ENCODE results near the gene ZNF101.

The ZNF101 gene

GRCh38 chr19:19668230-19669012 lies at the start of gene ZNF101:
ZNF101 (plus strand) TSS chr19:19668839; CDS start chr19:19668964, 125 bp downstream.
- peak within 1 kb of the TSS; percentile 87 for H3K4me3 Mint-ChIP-seq
- H3K4me1 Mint-ChIP-seq (ENCODE audit: low read depth) = peaks cover 38% of the 10 kb centered on the region
- H3K27ac Mint-ChIP-seq = peak within 1 kb of the TSS; percentile 97

GRCh38 chr19:19619181-19619848 lies 49.3 kb upstream of the ZNF101 start:
- Mint-ChIP-seq H3K27me3 (no peaks in the 10 kb centered on the region), H3K27ac (peak overlapping the region; percentile 89), H3K36me3 (ENCODE audit: low read depth) (peaks cover 4% of the 10 kb centered on the region), H3K9me3 (no peaks in the 10 kb centered on the region), H3K4me1 (ENCODE audit: low read depth) (peaks cover 39% of the 10 kb centered on the region), H3K4me3 (peak overlapping the region; percentile 86)

More at GRCh38 chr19:19668230-19669012, at the start of gene ZNF101:
- Mint-ChIP-seq H3K36me3 (ENCODE audit: low read depth) (peaks cover 38% of the 10 kb centered on the region), H3K9me3 (peaks cover 3% of the 10 kb centered on the region), H3K27me3 (no peaks in the 10 kb centered on the region)

- Mint-ChIP-seq H3K27me3 (no peaks in the 10 kb centered on the region), H3K27ac (no peak overlapping the region), H3K36me3 (ENCODE audit: low read depth) (peaks cover 4% of the 10 kb centered on the region), H3K4me1 (ENCODE audit: low read depth) (peaks cover 34% of the 10 kb centered on the region), H3K4me3 (no peak overlapping the region), H3K9me3 (no peaks in the 10 kb centered on the region)
Observed at GRCh38 chr19:19619849-19620210, 48.8 kb upstream of the ZNF101 start.

GRCh38 chr19:19623383-19623782 lies 45.3 kb upstream of the ZNF101 start:
- H3K9me3 Mint-ChIP-seq = no peaks in the 10 kb centered on the region
- H3K4me3 Mint-ChIP-seq = no peak overlapping the region
- H3K4me1 Mint-ChIP-seq (ENCODE audit: low read depth) = peaks cover 30% of the 10 kb centered on the region
- H3K27ac Mint-ChIP-seq = no peak overlapping the region
- H3K36me3 Mint-ChIP-seq (ENCODE audit: low read depth) = peaks cover 4% of the 10 kb centered on the region
- no peaks in the 10 kb centered on the region for H3K27me3 Mint-ChIP-seq

GRCh38 chr19:19624032-19624570 lies 44.5 kb upstream of the ZNF101 start:
- Mint-ChIP-seq H3K9me3 (no peaks in the 10 kb centered on the region), H3K4me3 (no peak overlapping the region), H3K36me3 (ENCODE audit: low read depth) (peaks cover 4% of the 10 kb centered on the region), H3K4me1 (ENCODE audit: low read depth) (peaks cover 31% of the 10 kb centered on the region), H3K27me3 (no peaks in the 10 kb centered on the region), H3K27ac (no peak overlapping the region)

GRCh38 chr19:19626516-19627472 lies 41.8 kb upstream of the ZNF101 start:
- Mint-ChIP-seq H3K9me3 (no peaks in the 10 kb centered on the region), H3K36me3 (ENCODE audit: low read depth) (peaks cover 4% of the 10 kb centered on the region), H3K27me3 (no peaks in the 10 kb centered on the region), H3K4me1 (ENCODE audit: low read depth) (peaks cover 27% of the 10 kb centered on the region), H3K4me3 (peak overlapping the region; percentile 87), H3K27ac (peak overlapping the region; percentile 90)

GRCh38 chr19:19627621-19628500 lies 40.8 kb upstream of the ZNF101 start, which contains the start of gene LPAR2:
LPAR2 (minus strand) TSS chr19:19628220; CDS start chr19:19627275, 945 bp downstream.
- peaks cover 9% of the 10 kb centered on the region for H3K36me3 Mint-ChIP-seq (ENCODE audit: low read depth)

GRCh38 chr19:19628501-19629134 lies 40.0 kb upstream of the ZNF101 start:
- Mint-ChIP-seq H3K9me3 (no peaks in the 10 kb centered on the region), H3K36me3 (ENCODE audit: low read depth) (peaks cover 17% of the 10 kb centered on the region), H3K27me3 (no peaks in the 10 kb centered on the region), H3K27ac (peak overlapping the region; percentile 70), H3K4me1 (ENCODE audit: low read depth) (peaks cover 27% of the 10 kb centered on the region), H3K4me3 (peak overlapping the region; percentile 63)

More at GRCh38 chr19:19627621-19628500, 40.8 kb upstream of the ZNF101 start, which contains the start of gene LPAR2:
- Mint-ChIP-seq H3K4me3 (peak within 1 kb of the TSS; percentile 87), H3K4me1 (ENCODE audit: low read depth) (peaks cover 27% of the 10 kb centered on the region), H3K27me3 (no peaks in the 10 kb centered on the region), H3K9me3 (no peaks in the 10 kb centered on the region), H3K27ac (peak within 1 kb of the TSS; percentile 90)

GRCh38 chr19:19630062-19630414 lies 38.6 kb upstream of the ZNF101 start:
- no peaks in the 10 kb centered on the region for H3K9me3 Mint-ChIP-seq
- no peaks in the 10 kb centered on the region for H3K27me3 Mint-ChIP-seq
- no peak overlapping the region for H3K4me3 Mint-ChIP-seq
- H3K27ac Mint-ChIP-seq = no peak overlapping the region
- peaks cover 27% of the 10 kb centered on the region for H3K4me1 Mint-ChIP-seq (ENCODE audit: low read depth)
- H3K36me3 Mint-ChIP-seq (ENCODE audit: low read depth) = peaks cover 28% of the 10 kb centered on the region

GRCh38 chr19:19630426-19630825 lies 38.2 kb upstream of the ZNF101 start:
- Mint-ChIP-seq H3K4me3 (no peak overlapping the region), H3K4me1 (ENCODE audit: low read depth) (peaks cover 27% of the 10 kb centered on the region), H3K36me3 (ENCODE audit: low read depth) (peaks cover 32% of the 10 kb centered on the region), H3K27me3 (no peaks in the 10 kb centered on the region), H3K9me3 (no peaks in the 10 kb centered on the region), H3K27ac (no peak overlapping the region)

GRCh38 chr19:19631346-19631745 lies 37.3 kb upstream of the ZNF101 start:
- Mint-ChIP-seq H3K27me3 (no peaks in the 10 kb centered on the region), H3K36me3 (ENCODE audit: low read depth) (peaks cover 33% of the 10 kb centered on the region), H3K27ac (no peak overlapping the region), H3K9me3 (no peaks in the 10 kb centered on the region), H3K4me3 (no peak overlapping the region), H3K4me1 (ENCODE audit: low read depth) (peaks cover 22% of the 10 kb centered on the region)

GRCh38 chr19:19632661-19633060 lies 36.0 kb upstream of the ZNF101 start:
- Mint-ChIP-seq H3K4me1 (ENCODE audit: low read depth) (peaks cover 8% of the 10 kb centered on the region), H3K36me3 (ENCODE audit: low read depth) (peaks cover 32% of the 10 kb centered on the region), H3K27me3 (no peaks in the 10 kb centered on the region), H3K27ac (no peak overlapping the region), H3K4me3 (no peak overlapping the region), H3K9me3 (no peaks in the 10 kb centered on the region)

- Mint-ChIP-seq H3K4me1 (ENCODE audit: low read depth) (peaks cover under 1% of the 10 kb centered on the region), H3K9me3 (no peaks in the 10 kb centered on the region), H3K27ac (no peak overlapping the region), H3K36me3 (ENCODE audit: low read depth) (peaks cover 36% of the 10 kb centered on the region), H3K4me3 (no peak overlapping the region), H3K27me3 (no peaks in the 10 kb centered on the region)
Observed at GRCh38 chr19:19633711-19634515, 34.7 kb upstream of the ZNF101 start.

Data from stimulated activated naive CD8-positive, alpha-beta T cell treated with anti-CD3 and anti-CD28 coated beads, Interleukin-15, Interleukin-2, amounts not matched to agents 100 ng/mL and 50 ng/mL, for 24 hours (primary cell).